Measurements from ENCODE around the gene AGAP3. TPM values are rescaled to one million over a fixed set of nuclear protein-coding genes. Genes with fewer than 3 reads are reported as not detected.

The AGAP3 gene
- total and polyA plus RNA-seq, 2 donors from 2014 or later, result 35.8 to 64.4 TPM

DNA sequence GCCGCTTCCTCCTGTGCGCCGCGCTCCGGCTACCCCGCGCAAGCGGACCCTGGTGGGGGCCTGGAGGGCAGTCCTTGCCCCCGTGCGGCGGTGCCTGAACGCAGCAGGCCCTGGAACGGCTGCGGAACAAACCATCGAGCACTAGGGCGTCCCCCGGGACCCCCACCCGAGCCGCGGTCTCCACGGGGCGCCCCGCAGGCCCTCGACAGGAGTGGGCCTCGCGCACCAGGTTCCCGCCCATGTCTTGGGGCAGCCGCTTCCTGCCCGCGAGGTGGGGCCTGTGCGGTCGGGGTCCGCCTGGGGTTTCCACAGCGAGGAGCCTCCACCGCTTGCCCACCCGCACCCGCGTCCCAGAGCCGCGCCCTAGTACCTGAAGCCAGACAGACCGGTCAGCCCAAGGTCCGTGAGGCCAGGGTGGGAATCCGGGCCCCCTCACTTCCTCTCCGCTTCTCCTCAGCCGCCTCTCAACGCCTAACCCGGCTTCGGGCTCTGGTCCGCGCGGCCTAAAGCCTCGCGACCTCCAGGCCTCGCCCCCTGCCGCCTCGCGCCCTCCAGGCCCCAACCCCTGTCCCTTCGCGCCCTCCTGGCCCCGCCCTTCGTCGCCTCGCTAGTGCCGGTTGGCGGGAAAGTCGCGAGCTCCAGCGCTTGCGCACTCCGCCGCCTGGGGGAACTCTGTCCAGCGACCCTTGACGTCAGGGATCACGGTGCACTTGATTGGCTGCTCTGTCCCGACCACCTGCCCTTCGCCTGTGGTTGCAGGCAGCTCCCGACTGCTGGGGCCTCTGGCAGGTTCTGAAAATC lies 88.2 kb downstream of the AGAP3 start:
- Histone ChIP-seq H3K4me1 (ENCODE audit: control insufficient read depth in 2 of 3, insufficient read depth in 2 of 3, low read depth in 1 of 3, low read length in 3 of 3) (no peaks in the 10 kb centered on the region), H3K4me3 (ENCODE audit: low read length in 3 of 3) (no peak overlapping the region), H3K36me3 (ENCODE audit: control insufficient read depth in 2 of 3, insufficient read depth in 3 of 3, low read length in 3 of 3) (no peaks in the 10 kb centered on the region), H3K27me3 (ENCODE audit: control insufficient read depth, insufficient read depth, low read length) (peaks cover 10% of the 10 kb centered on the region), H3K27ac (ENCODE audit: low read depth in 2 of 2, low read length in 2 of 2) (no peak overlapping the region), H3K9me3 (ENCODE audit: control insufficient read depth in 2 of 3, insufficient read depth in 1 of 3, low read length in 3 of 3) (no peaks in the 10 kb centered on the region), H3K9ac (ENCODE audit: low read length in 3 of 3) (no peak overlapping the region)
- no peak for TF ChIP-seq CTCF (IDR thresholded peaks at IDR 0.05; ENCODE audit: borderline replicate concordance, extremely low read depth, insufficient read depth)
- intact Hi-C loops (cut with DNase I), result no loop called here
- no peak for FAIRE-seq
- peak in 4 of 5 donors; percentile 72 to 82 (median 74) for DNase-seq

DNA sequence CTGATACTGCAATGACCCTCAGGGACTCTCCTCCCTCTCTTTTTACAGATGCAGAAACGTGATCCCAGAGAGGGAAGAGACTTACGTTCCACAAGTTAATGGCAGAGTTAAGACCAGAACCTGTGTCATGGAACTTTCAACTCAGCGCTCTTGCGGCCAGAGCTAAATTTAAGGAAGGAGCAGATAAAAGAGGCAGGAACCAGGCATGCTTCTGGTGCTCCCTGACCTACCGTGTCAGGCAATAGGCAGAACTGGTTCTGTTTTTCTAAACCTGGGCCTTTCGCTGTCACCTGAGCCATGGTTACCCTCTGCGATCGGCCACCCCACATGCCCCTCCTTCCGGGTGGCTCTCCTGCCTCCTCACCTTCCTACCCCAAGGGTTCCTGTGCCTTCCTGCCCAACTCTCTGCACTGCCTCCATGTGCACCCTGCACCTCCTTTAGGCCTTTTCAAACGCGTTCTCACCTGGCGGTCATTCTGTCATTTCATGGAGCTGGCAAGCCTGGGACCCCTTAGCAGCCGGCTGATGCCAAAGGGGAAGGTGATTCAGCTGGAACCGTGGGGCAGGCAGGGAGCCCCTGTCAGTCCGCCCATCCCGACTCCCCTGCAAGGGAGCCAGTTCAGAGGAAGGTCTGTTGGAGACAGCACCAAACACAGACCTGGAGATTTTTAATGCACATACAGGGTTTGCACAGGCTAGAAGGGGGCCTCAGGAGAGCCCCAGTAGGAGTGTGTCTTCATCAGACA lies 88.9 kb downstream of the AGAP3 start:
- H3K4me1 ChIP-seq (ENCODE audit: control insufficient read depth in 2 of 3, insufficient read depth in 2 of 3, low read depth in 1 of 3, low read length in 3 of 3), result no peaks in the 10 kb centered on the region
- DNase-seq (no peak), FAIRE-seq (no peak)
- H3K9me3 ChIP-seq (ENCODE audit: control insufficient read depth in 2 of 3, insufficient read depth in 1 of 3, low read length in 3 of 3), result no peaks in the 10 kb centered on the region
- peaks cover 3% of the 10 kb centered on the region for H3K27me3 ChIP-seq (ENCODE audit: control insufficient read depth, insufficient read depth, low read length)
- no peak overlapping the region for H3K4me3 ChIP-seq (ENCODE audit: low read length in 3 of 3)
- no peak for TF ChIP-seq CTCF (IDR thresholded peaks at IDR 0.05; ENCODE audit: borderline replicate concordance, extremely low read depth, insufficient read depth)
- H3K27ac ChIP-seq (ENCODE audit: low read depth in 2 of 2, low read length in 2 of 2), result no peak overlapping the region
- no peak overlapping the region for H3K9ac ChIP-seq (ENCODE audit: low read length in 3 of 3)
- no peaks in the 10 kb centered on the region for H3K36me3 ChIP-seq (ENCODE audit: control insufficient read depth in 2 of 3, insufficient read depth in 3 of 3, low read length in 3 of 3)
- intact Hi-C loops (cut with DNase I), result no loop called here

DNA sequence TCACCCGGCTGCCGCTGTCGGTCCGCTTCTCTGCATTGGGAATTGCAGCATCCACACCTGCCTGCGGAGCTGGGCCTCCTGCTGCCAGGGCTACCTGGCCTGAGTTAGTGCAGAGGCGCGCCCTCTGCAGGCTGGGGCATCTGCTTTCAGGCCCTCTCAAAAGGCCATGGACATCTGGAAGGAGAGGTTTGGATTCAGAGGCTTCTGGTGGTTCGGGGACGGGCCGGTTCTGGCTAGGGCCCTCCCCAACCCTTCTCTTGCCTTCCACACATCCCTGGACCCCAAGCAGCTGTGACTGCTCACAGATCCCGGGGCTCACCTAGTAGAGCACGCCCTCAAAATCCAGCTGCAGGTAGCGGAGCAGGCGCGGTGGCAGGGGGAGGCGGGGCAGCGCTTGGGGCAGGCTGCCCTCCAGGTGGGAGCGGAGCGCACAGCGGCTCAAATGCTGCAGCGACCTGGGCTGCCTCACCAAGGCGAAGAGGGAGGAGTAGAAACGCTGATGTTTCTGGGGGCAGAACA lies 89.6 kb downstream of the AGAP3 start:
- intact Hi-C loops (cut with DNase I), result no loop called here
- H3K4me1 ChIP-seq (ENCODE audit: control insufficient read depth in 2 of 3, insufficient read depth in 2 of 3, low read depth in 1 of 3, low read length in 3 of 3), result no peaks in the 10 kb centered on the region
- H3K9me3 ChIP-seq (ENCODE audit: control insufficient read depth in 2 of 3, insufficient read depth in 1 of 3, low read length in 3 of 3), result no peaks in the 10 kb centered on the region
- no peak overlapping the region for H3K9ac ChIP-seq (ENCODE audit: low read length in 3 of 3)
- DNase-seq, result no peak
- no peaks in the 10 kb centered on the region for H3K36me3 ChIP-seq (ENCODE audit: control insufficient read depth in 2 of 3, insufficient read depth in 3 of 3, low read length in 3 of 3)
- FAIRE-seq, result no peak
- no peak for TF ChIP-seq CTCF (IDR thresholded peaks at IDR 0.05; ENCODE audit: borderline replicate concordance, extremely low read depth, insufficient read depth)
- no peak overlapping the region for H3K4me3 ChIP-seq (ENCODE audit: low read length in 3 of 3)
- H3K27ac ChIP-seq (ENCODE audit: low read depth in 2 of 2, low read length in 2 of 2), result no peak overlapping the region
- peaks cover 3% of the 10 kb centered on the region for H3K27me3 ChIP-seq (ENCODE audit: control insufficient read depth, insufficient read depth, low read length)
